HCT116 (cell line): ENCODE measurements around the gene MESD. TPM values are rescaled to one million over a fixed set of nuclear protein-coding genes. Genes with fewer than 3 reads are reported as not detected.

Source experiments
- ATAC-seq: fragments of 200-7000 bp; cut with Tn5 transposase; 2 replicates; pipeline ENCODE4 v1.9.1; 2020; ENCODE audit warnings: mild to moderate bottlenecking, moderate library complexity
- BruUV-seq: library from RNA; stranded (reverse); fragments of 400-500 nt; replicated peaks from 2 replicates; lab custom pipeline; 2021; lab: Mats Ljungman, UMichigan
- CTCF ChIA-PET: fragments of 300-600 bp; sonication (Branson Sonifier 250); formaldehyde crosslinking; loops from one replicate; lab custom pipeline; 2021; ENCODE audit warnings: antibody characterized with exemption; lab: Charles Lee
- POLR2A ChIA-PET: fragments of 300-600, 350-600 bp; sonication (Branson Sonifier 250); formaldehyde crosslinking; loops from one replicate; lab custom pipeline; 2021; ENCODE audit warnings: antibody characterized with exemption; lab: Charles Lee
- RAD21 ChIA-PET, 2 experiments: fragments of 300-600 bp; sonication (Branson Sonifier 250); formaldehyde crosslinking; loops; one replicate each; lab custom pipeline; 2023; ENCODE audit warnings: low total read pairs in 2 of 2; ENCODE audit not compliant: uncharacterized antibody in 2 of 2, unreplicated experiment in 2 of 2, low non-redundant PET in 1 of 2; lab: Charles Lee
- DNase-seq: peaks from one replicate; pipeline ENCODE4 v3.0.0-alpha.2; 2010; ENCODE audit warnings: low read depth, low spot score
- H2AFZ ChIP-seq: fragments of 200-600 bp; shearing (Covaris generic), sonication (generic); 2 replicates; pipeline ENCODE4 v1.6.1; 2017; ENCODE audit warnings: low read depth, mixed run types, mixed read lengths, antibody characterized with exemption, low read length; ENCODE audit not compliant: poor library complexity, severe bottlenecking
- H3K27ac ChIP-seq: 2 replicates; pipeline ENCODE4 v1.5.1; 2012; ENCODE audit warnings: low read depth, low read length
- H3K27me3 ChIP-seq: fragments of 200-600 bp; sonication (generic); 2 replicates; pipeline ENCODE4 v1.6.1; 2016; ENCODE audit warnings: mixed run types, low read length, mixed read lengths; ENCODE audit not compliant: insufficient read depth
- H3K36me3 ChIP-seq, 2 experiments: fragments of 200-500 bp in 1 of 2; fragments of 200-600 bp in 1 of 2; sonication (Bioruptor generic) in 1 of 2; sonication (generic) in 1 of 2; 2 replicates each; pipeline versions ENCODE4 v1.5.1 to v1.6.1; 2014 to 2016; ENCODE audit warnings: low read length in 2 of 2, inconsistent platforms in 1 of 2, mixed read lengths in 1 of 2, mixed run types in 1 of 2; ENCODE audit not compliant: insufficient read depth in 2 of 2, control insufficient read depth in 1 of 2
- H3K4me1 ChIP-seq, 2 experiments: fragments of 200-600 bp in 1 of 2; sonication (generic) in 1 of 2; 2 replicates each; pipeline versions ENCODE4 v1.5.1 to v1.6.1; 2012 to 2017; ENCODE audit warnings: low read length in 2 of 2, inconsistent platforms in 1 of 2, mild to moderate bottlenecking in 1 of 2, mixed read lengths in 1 of 2, mixed run types in 1 of 2, moderate library complexity in 1 of 2; ENCODE audit not compliant: insufficient read depth in 2 of 2, control insufficient read depth in 1 of 2
- H3K4me2 ChIP-seq: fragments of 200-600 bp; sonication (generic); 2 replicates; pipeline ENCODE4 v1.6.1; 2017; ENCODE audit warnings: mixed run types, low read length, mixed read lengths
- H3K4me3 ChIP-seq, 2 experiments: fragments of 200-600 bp in 1 of 2; sonication (generic) in 1 of 2; replicated peaks in 1 of 2; 2 replicates each; pipeline ENCODE4 v1.5.1; 2011 to 2016; ENCODE audit warnings: low read length in 2 of 2, control low read depth in 1 of 2, low read depth in 1 of 2, mild to moderate bottlenecking in 1 of 2, mixed read lengths in 1 of 2, mixed run types in 1 of 2
- H3K79me2 ChIP-seq: fragments of 200-600 bp; sonication (generic); 2 replicates; pipeline ENCODE4 v1.6.1; 2017; ENCODE audit warnings: mild to moderate bottlenecking, mixed run types, low read length, moderate library complexity, mixed read lengths; ENCODE audit not compliant: insufficient read depth
- H3K9ac ChIP-seq: fragments of 200-600 bp; sonication (generic); 2 replicates; pipeline ENCODE4 v1.6.1; 2016; ENCODE audit warnings: low read length, mixed read lengths
- H3K9me2 ChIP-seq: fragments of 200-600 bp; sonication (generic), shearing (Covaris generic); 2 replicates; pipeline ENCODE4 v1.6.1; 2017; ENCODE audit warnings: mixed run types, mild to moderate bottlenecking, moderate library complexity; ENCODE audit not compliant: insufficient read depth
- H3K9me3 ChIP-seq, 2 experiments: fragments of 200-500 bp in 1 of 2; fragments of 200-600 bp in 1 of 2; sonication (Bioruptor generic) in 1 of 2; sonication (generic) in 1 of 2; 2 replicates each; pipeline ENCODE4 v1.6.1; 2014 to 2017; ENCODE audit warnings: low read length in 2 of 2, mixed read lengths in 2 of 2, inconsistent platforms in 1 of 2, low read depth in 1 of 2, mild to moderate bottlenecking in 1 of 2, mixed run types in 1 of 2, moderate library complexity in 1 of 2; ENCODE audit not compliant: control insufficient read depth in 1 of 2, insufficient read depth in 1 of 2
- H4K20me1 ChIP-seq: fragments of 200-600 bp; sonication (generic), shearing (Covaris generic); 2 replicates; pipeline ENCODE4 v1.6.1; 2017; ENCODE audit warnings: mixed run types, mild to moderate bottlenecking, moderate library complexity; ENCODE audit not compliant: insufficient read depth
- CBX3 ChIP-seq: IDR thresholded peaks from 2 replicates; pipeline ENCODE4 v1.6.1; 2012; ENCODE audit warnings: low read depth
- ELF1 ChIP-seq: IDR thresholded peaks from 2 replicates; pipeline ENCODE4 v1.6.1; 2012; ENCODE audit warnings: low read depth, borderline replicate concordance
- EZH2 ChIP-seq: fragments of 200-600 bp; sonication (generic); IDR thresholded peaks from 2 replicates; pipeline ENCODE4 v1.6.1; 2017; ENCODE audit warnings: antibody characterized with exemption, mixed run types
- RAD21 ChIP-seq: IDR thresholded peaks from 2 replicates; pipeline ENCODE4 v1.6.1; 2012; ENCODE audit warnings: low read depth, mild to moderate bottlenecking
- SIN3A ChIP-seq: IDR thresholded peaks from 2 replicates; pipeline ENCODE4 v1.6.1; 2012; ENCODE audit warnings: low read depth
- SRF ChIP-seq: IDR thresholded peaks from 2 replicates; pipeline ENCODE4 v1.6.1; 2012; ENCODE audit warnings: low read depth
- TCF7L2 ChIP-seq: IDR thresholded peaks from 2 replicates; pipeline ENCODE4 v1.7.0; 2011; ENCODE audit warnings: borderline replicate concordance, inconsistent platforms; ENCODE audit not compliant: insufficient read depth, insufficient read length; ENCODE audit errors: extremely low read depth
- YY1 ChIP-seq: IDR thresholded peaks from 2 replicates; pipeline ENCODE4 v1.6.1; 2011; ENCODE audit warnings: low read length, low read depth, moderate library complexity, mild to moderate bottlenecking; ENCODE audit not compliant: insufficient replicate concordance; ENCODE audit errors: extremely low read depth
- intact Hi-C: fragments of 100-400 bp; cut with micrococcal nuclease; formaldehyde crosslinking; loops from 2 replicates; pipeline ENCODE4 v1.10.0; 2022
- total RNA-seq: library from RNA; stranded (reverse); gene quantifications from one replicate; pipeline ENCODE4 v1.2.1, GENCODE V29; 2021; ENCODE audit not compliant: unreplicated experiment
- TF ChIP-seq, protein P1 (sequence below): IDR thresholded peaks from 2 replicates; pipeline ENCODE4 v1.6.1; 2012; ENCODE audit warnings: low read depth
- TF ChIP-seq, protein P2 (sequence below): IDR thresholded peaks from 2 replicates; pipeline ENCODE4 v1.6.1; 2012
- TF ChIP-seq, protein P3 (sequence below): IDR thresholded peaks from 2 replicates; pipeline ENCODE4 v1.6.1; 2012
- TF ChIP-seq, protein P4 (sequence below): IDR thresholded peaks from 2 replicates; pipeline ENCODE4 v1.6.1; 2011; ENCODE audit warnings: mild to moderate bottlenecking, low read length, moderate library complexity; ENCODE audit not compliant: insufficient replicate concordance; ENCODE audit errors: extremely low read depth
- TF ChIP-seq, protein P5 (sequence below), 3 experiments: fragments of 200-600 bp in 1 of 3; sonication (generic) in 1 of 3; IDR thresholded peaks in 2 of 3; conservative IDR thresholded peaks in 1 of 3; 2 replicates each; pipeline ENCODE4 v1.5.1; 2012 to 2017; ENCODE audit warnings: low read depth in 2 of 3, low read length in 2 of 3, antibody characterized with exemption in 1 of 3, borderline replicate concordance in 1 of 3, control low read depth in 1 of 3, mild to moderate bottlenecking in 1 of 3, mixed read lengths in 1 of 3, mixed run types in 1 of 3, moderate library complexity in 1 of 3; ENCODE audit not compliant: insufficient read depth in 1 of 3

The MESD gene
- total RNA-seq, 1 experiment from 2014 or later = 22.5 TPM

DNA sequence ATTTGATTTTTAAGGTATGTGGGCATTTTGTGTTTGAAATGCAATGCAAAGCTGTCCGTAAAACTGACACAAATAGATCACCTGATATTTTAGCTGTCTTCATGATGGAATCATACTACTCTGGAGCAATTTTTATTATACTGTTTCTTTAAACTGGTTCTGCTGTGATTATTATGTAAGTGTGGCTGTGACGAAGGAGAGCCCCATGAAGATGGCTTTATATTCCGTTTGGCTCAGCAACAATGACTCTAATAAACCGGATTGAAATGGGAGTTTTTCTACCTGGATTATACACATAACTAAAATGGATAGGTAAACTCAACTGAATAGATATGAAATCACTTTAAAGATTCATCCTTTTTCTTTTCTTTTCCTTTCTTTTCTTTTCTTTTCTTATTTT is 20.5 kb upstream of the MESD start:
- ChIA-PET RAD21 (no interaction called here), POLR2A (interaction anchor here (0.6 kb wide), 1 partner anchor 158 kb away, joined by 3 read pairs; no protein-coding TSS in a partner anchor), CTCF (no interaction called here)
- H3K4me2 ChIP-seq = no peak overlapping the region
- intact Hi-C loops = no loop called here
- no peaks in the 10 kb centered on the region for H3K9me3 ChIP-seq
- DNase-seq = no peak
- H4K20me1 ChIP-seq = no peaks in the 10 kb centered on the region
- no peak for ATAC-seq
- no TSS peak for BruUV-seq
- no peaks in the 10 kb centered on the region for H3K9me2 ChIP-seq
- no peak overlapping the region for H3K9ac ChIP-seq
- no peak overlapping the region for H2AFZ ChIP-seq
- TF ChIP-seq YY1 (no peak), TCF7L2 (no peak), SRF (no peak), EZH2 (no peak), CBX3 (no peak), RAD21 (no peak), ELF1 (no peak), SIN3A (no peak)
- TF ChIP-seq, protein P1, sequence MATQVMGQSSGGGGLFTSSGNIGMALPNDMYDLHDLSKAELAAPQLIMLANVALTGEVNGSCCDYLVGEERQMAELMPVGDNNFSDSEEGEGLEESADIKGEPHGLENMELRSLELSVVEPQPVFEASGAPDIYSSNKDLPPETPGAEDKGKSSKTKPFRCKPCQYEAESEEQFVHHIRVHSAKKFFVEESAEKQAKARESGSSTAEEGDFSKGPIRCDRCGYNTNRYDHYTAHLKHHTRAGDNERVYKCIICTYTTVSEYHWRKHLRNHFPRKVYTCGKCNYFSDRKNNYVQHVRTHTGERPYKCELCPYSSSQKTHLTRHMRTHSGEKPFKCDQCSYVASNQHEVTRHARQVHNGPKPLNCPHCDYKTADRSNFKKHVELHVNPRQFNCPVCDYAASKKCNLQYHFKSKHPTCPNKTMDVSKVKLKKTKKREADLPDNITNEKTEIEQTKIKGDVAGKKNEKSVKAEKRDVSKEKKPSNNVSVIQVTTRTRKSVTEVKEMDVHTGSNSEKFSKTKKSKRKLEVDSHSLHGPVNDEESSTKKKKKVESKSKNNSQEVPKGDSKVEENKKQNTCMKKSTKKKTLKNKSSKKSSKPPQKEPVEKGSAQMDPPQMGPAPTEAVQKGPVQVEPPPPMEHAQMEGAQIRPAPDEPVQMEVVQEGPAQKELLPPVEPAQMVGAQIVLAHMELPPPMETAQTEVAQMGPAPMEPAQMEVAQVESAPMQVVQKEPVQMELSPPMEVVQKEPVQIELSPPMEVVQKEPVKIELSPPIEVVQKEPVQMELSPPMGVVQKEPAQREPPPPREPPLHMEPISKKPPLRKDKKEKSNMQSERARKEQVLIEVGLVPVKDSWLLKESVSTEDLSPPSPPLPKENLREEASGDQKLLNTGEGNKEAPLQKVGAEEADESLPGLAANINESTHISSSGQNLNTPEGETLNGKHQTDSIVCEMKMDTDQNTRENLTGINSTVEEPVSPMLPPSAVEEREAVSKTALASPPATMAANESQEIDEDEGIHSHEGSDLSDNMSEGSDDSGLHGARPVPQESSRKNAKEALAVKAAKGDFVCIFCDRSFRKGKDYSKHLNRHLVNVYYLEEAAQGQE = no peak
- TF ChIP-seq, protein P2, sequence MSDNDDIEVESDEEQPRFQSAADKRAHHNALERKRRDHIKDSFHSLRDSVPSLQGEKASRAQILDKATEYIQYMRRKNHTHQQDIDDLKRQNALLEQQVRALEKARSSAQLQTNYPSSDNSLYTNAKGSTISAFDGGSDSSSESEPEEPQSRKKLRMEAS = no peak
- TF ChIP-seq, protein P3, sequence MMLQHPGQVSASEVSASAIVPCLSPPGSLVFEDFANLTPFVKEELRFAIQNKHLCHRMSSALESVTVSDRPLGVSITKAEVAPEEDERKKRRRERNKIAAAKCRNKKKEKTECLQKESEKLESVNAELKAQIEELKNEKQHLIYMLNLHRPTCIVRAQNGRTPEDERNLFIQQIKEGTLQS = no peak
- TF ChIP-seq, protein P4, sequence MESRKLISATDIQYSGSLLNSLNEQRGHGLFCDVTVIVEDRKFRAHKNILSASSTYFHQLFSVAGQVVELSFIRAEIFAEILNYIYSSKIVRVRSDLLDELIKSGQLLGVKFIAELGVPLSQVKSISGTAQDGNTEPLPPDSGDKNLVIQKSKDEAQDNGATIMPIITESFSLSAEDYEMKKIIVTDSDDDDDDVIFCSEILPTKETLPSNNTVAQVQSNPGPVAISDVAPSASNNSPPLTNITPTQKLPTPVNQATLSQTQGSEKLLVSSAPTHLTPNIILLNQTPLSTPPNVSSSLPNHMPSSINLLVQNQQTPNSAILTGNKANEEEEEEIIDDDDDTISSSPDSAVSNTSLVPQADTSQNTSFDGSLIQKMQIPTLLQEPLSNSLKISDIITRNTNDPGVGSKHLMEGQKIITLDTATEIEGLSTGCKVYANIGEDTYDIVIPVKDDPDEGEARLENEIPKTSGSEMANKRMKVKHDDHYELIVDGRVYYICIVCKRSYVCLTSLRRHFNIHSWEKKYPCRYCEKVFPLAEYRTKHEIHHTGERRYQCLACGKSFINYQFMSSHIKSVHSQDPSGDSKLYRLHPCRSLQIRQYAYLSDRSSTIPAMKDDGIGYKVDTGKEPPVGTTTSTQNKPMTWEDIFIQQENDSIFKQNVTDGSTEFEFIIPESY = no peak
- TF ChIP-seq, protein P5, sequence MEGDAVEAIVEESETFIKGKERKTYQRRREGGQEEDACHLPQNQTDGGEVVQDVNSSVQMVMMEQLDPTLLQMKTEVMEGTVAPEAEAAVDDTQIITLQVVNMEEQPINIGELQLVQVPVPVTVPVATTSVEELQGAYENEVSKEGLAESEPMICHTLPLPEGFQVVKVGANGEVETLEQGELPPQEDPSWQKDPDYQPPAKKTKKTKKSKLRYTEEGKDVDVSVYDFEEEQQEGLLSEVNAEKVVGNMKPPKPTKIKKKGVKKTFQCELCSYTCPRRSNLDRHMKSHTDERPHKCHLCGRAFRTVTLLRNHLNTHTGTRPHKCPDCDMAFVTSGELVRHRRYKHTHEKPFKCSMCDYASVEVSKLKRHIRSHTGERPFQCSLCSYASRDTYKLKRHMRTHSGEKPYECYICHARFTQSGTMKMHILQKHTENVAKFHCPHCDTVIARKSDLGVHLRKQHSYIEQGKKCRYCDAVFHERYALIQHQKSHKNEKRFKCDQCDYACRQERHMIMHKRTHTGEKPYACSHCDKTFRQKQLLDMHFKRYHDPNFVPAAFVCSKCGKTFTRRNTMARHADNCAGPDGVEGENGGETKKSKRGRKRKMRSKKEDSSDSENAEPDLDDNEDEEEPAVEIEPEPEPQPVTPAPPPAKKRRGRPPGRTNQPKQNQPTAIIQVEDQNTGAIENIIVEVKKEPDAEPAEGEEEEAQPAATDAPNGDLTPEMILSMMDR (IDR thresholded peaks at IDR 0.05 in 2 of 3, conservative IDR thresholded peaks at IDR 0.05 in 1 of 3; ENCODE audit: borderline replicate concordance in 1 of 3, insufficient read depth in 1 of 3, low read depth in 2 of 3, low read length in 2 of 3) = no peak
- H3K4me3 ChIP-seq = no peak overlapping the region
- no peak overlapping the region for H3K27ac ChIP-seq
- no peaks in the 10 kb centered on the region for H3K27me3 ChIP-seq
- H3K36me3 ChIP-seq = no peaks in the 10 kb centered on the region
- H3K4me1 ChIP-seq = no peaks in the 10 kb centered on the region
- no peaks in the 10 kb centered on the region for H3K79me2 ChIP-seq
